Sciatic nerve (tissue), 2 donors: ENCODE measurements around the gene ATP6V0A1. TPM values are rescaled to one million over a fixed set of nuclear protein-coding genes. Genes with fewer than 3 reads are reported as not detected.
"Not testable (repeated sequence)": the region's sequence is repeated elsewhere in the genome, so short reads cannot be mapped to it uniquely, and the experiment has no call there.

Experiments used
- ATAC-seq: fragments of 200-7000 bp; cut with Tn5 transposase; one replicate; pipeline ENCODE4 v1.9.1; 2020; ENCODE audit warnings: mild to moderate bottlenecking, moderate library complexity
- DNase-seq: peaks from one replicate; pipeline ENCODE4 v3.0.0-alpha.2; 2020; ENCODE audit warnings: low spot score
- intact Hi-C: fragments of 100-400 bp; cut with DNase I; formaldehyde crosslinking; loops from one replicate; pipeline ENCODE4 v1.14.2; 2022
- total RNA-seq: library from RNA; stranded (reverse); fragmentation: NEBNext Ultra II Directional; extraction: Animal tissue kit (Norgen Biotek cat#: 25700); gene quantifications from one replicate; pipeline ENCODE4 v1.2.1, GENCODE V29; 2021
- donor health status: DM: no; HTN: no; CAD: no.
- donor health status: DM: no; HTN: no; CAD: no.

The ATP6V0A1 gene
- 115 TPM for total RNA-seq

DNA sequence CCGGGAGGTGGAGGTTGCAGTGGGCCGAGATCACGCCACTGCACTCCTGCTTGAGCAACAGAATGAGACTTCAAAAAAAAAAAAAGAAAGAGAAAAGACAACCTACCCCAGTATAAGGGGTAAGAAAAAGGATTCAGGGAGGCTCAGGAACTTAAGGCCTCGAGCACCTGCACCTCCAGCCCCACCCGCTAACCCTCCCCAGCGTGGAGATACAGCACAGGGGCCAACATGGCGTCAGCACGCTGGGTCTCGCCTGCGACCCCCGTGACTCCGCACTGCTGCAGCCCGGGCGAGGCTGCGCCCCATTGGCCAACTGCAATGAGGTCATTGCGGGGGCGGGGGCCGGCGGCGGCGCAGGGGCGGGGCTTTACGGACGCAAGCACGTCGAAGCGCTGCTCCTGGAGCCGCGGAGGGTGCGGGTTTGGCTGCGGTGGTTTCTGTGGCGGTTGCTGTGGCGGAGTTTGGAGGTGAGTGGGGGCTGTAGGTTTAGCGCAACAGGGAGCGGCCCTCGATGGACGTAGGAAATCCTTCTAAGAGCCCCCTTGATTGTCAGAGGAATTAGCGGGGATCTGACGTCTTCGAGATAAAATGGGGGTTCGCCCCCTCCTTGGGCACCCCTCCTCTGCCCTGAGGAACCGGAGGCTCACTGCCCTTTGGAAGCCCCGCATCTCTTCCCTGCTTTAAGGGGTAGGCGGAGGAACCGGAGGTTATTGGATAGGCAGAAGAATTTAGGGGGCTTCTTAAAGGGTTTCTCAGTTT is at the start of gene ATP6V0A1:
Gene ATP6V0A1 (plus strand): TSS at position 382 of the 759 bp plus-strand sequence. CDS start 2,017 bp downstream, outside the sequence.
- ATAC-seq = peak; percentile 97
- intact Hi-C loops = loop anchor here (5.0 kb wide), 1 partner anchor 36 kb away; the partner anchor contains the start of gene CAVIN1
- peak; percentile 98 for DNase-seq

DNA sequence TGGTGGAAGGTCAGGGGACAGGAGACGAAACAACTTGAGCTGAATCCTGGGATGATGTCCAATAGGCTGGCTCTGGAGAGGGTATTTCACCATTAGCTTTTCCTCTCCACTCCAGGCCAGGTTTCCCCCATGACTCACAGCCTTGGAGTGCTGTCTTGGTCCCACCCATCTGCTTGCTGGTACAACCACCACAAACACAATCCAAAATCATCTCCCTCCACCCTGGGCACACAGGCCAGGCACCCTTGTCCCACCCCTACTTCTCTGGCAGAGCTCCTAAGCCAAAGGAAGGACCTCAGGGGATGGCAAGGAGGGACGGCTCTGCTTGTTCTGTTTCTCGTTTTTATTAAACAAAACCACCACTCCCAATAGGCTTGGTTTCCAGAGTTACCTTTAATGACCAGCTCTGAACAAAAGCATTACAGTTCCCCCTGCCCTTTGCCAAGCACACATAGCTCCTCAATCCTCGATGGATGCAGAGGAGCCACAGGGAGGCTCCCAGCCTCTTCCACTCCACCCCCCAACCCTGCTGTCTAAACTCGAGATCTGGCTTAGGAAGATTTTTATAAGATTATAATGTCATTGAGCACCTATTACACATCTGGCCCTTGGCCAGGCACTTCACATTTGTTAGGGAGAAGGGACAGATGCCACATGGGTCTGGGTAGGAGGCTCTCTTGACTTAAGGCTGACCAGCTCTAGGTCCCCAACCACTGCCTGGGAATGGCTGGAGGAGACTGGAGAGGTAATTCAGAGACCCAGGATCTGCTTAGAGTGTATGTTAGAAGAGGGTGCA is 49.0 kb upstream of the ATP6V0A1 start:
- DNase-seq (peak; percentile 78), ATAC-seq (peak; percentile 74)
- intact Hi-C loops = loop anchor here (5.0 to 10.0 kb wide), 2 partner anchors 87 to 105 kb away; no protein-coding TSS in a partner anchor

DNA sequence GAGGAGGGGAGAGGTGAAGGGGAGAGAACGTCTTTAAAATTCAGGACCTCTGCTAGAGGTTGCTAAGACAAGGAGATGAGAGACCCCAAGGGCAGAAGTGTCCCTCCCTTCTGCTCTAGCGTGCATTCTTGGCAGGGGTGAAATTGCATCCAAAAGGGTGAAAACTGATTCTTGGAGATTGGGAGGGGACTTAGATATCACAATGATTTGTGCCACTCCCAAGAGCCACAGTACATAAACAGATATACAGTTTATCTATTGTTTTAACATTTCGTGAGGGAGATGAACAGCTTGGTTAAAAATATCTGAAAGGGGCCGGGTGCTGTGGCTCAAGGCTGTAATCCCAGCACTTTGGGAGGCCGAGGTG is 48.4 kb upstream of the ATP6V0A1 start:
- intact Hi-C loops = loop anchor here (10.0 kb wide), 1 partner anchor 104 kb away; no protein-coding TSS in a partner anchor
- DNase-seq (no peak), ATAC-seq (no peak)

DNA sequence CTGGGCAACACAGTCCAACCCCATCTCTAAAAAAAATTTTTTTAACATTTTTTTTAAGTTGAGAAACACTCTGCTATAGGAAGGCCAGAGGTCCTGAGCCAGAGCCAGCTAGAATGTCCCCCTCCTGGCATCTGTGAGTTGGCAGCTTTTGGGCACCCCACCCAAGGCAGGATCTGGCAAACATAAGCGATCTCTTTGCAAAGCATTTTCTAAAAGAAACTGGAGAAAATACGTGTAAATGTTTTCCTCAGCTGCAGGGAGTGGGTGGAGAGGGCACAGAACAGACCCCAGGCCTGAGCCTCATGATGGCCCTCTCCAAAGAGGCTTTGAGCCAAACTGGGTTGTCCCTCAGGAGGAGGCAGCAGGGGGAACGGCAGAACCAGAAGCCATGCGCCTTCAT is 47.3 kb upstream of the ATP6V0A1 start:
- intact Hi-C loops = loop anchor here (10.0 kb wide), 1 partner anchor 103 kb away; no protein-coding TSS in a partner anchor
- DNase-seq (no peak), ATAC-seq (no peak)

DNA sequence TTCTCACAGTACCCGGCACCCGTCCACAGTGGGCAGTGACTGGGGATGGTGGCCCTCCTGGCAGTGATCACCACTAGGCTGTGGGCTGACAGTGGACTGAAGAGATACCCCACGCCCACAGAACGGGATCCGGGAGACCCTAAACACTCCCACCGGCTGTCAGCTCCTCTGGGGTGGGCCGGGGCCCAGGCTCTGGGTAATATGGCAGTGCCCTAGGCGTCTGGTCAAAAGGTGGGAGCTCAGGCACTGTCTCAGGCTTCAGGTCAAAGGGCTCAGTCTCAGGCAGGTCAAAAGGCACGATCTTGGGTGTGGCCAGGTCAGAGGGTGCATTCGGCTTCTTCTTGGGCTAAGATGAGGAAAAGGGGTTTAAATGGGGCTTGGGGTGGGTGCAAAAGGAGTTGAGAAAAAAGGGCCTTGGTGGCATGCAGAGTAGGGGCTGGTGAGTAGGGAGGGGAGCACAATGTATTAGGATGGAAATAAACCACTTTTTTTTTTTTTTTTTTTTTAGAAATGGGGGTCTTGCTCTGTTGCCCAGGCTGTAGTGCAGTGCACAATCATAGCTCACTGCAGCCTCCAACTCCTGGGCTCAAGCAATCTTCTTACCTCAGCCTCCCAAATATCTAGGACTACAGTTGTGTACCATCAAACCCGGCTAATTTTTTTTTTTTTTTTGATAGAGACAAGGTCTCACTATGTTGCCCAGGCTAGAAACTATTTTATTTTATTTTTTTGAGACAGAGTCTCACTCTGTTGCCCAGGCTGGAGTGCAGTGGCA is 46.6 kb upstream of the ATP6V0A1 start:
- ATAC-seq = no peak
- intact Hi-C loops = loop anchor here (10.0 kb wide), 1 partner anchor 103 kb away; no protein-coding TSS in a partner anchor
- no peak for DNase-seq

DNA sequence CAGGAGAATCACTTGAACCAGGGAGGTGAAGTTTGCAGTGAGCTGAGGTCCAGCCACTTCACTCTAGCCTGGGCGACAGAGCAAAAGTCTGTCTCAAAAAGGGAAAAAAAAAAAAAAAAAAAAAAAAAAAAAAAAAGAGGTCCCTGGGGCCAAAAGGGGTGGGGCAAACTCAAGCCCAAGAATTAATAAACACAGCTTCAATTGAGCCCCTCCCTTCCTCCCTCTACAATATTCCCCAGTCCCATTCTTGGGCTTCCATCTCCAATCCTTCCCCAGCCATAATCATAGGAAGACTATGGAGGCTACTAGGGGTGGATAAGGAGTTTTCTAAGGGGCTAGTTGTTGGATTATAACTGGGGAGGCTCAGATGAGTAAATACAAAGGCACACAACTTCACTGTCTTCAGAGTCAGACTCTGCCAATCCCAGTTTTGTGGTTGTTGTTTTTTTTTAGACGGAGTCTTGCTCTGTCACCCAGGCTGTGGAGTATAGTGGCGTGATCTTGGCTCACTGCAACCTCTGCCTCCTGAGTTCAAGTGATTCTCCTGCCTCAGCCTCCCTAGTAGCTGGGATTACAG is 45.1 kb upstream of the ATP6V0A1 start:
- intact Hi-C loops = loop anchor here (10.0 kb wide), 1 partner anchor 101 kb away; no protein-coding TSS in a partner anchor
- no peak for ATAC-seq
- no peak for DNase-seq

DNA sequence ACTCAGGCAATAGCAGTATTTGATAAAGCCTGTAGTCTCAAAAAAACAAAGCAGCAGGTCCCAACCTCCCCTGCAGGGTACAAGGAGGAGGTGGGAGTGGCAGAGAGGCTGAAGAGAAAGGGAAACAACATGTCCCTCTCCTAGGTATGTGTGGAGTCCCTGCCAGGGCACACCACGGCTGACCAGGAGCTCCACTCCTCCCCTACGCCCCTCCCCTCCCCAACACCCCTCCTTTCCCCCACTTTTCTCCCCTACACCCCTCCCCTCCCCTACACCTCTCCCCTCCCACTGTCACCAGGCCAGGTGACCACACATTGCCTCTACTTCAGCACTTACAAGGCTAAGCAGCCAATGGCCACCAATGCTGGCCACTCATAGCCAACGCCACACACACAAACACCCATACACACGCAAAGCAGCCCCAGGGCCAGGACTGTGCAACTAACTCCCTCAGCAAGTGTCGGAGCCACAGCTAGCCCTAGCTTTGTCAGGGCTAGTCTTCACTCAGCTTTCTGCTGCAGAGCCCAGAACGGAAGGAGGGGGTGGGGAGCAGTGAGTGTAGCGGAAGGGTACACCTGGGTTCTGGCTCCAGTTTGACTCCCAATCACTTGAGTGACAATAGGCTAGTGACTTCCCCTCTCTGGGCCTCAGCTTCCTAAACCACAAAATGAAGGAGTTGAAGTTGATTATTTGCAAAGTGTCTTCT is 43.8 kb upstream of the ATP6V0A1 start:
- no peak for DNase-seq
- intact Hi-C loops = loop anchor here (10.0 kb wide), 1 partner anchor 100 kb away; no protein-coding TSS in a partner anchor
- ATAC-seq = no peak

DNA sequence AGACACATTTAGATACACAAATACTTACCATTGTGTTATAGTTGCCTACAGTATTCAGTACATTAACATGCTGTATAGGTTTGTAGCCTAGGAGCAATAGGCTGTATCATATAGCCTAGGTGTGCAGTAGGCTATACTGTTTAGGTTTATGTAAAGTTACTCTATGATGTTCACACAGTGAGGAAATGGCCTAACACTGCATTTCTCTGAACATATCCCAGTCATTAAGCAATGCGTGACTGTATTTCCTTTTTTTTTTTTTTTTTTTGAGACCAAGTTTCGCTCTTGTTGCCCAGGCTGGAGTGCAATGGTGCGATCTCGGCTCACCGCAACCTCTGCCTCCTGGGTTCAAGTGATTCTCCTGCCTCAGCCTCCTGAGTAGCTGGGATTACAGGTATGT is 40.7 kb upstream of the ATP6V0A1 start:
- not testable (repeated sequence) for ATAC-seq, DNase-seq
- intact Hi-C loops = loop anchor here (10.0 kb wide), 1 partner anchor 97 kb away; no protein-coding TSS in a partner anchor

DNA sequence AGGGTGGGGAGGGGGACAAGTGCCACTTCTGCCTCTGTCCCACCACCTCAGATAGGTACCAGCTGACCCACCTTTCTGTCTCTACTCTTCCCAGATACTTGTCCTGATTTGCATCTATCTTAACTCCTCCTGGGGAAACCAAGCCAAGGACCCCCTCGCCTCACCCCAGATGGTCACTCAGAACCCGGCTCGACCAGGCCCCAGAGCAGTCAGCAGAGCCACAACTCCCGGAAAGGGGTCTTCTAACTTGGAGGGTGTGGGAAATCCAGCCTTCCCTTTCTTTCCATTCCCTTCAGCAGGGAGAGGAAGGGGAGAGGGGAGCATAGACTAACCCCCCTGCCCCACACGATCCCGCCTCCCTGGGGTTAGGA is 37.6 kb upstream of the ATP6V0A1 start:
- intact Hi-C loops = loop anchor here (5.0 kb wide), 1 partner anchor 36 kb away; the partner anchor contains the start of gene ATP6V0A1
- no peak for DNase-seq
- no peak for ATAC-seq

DNA sequence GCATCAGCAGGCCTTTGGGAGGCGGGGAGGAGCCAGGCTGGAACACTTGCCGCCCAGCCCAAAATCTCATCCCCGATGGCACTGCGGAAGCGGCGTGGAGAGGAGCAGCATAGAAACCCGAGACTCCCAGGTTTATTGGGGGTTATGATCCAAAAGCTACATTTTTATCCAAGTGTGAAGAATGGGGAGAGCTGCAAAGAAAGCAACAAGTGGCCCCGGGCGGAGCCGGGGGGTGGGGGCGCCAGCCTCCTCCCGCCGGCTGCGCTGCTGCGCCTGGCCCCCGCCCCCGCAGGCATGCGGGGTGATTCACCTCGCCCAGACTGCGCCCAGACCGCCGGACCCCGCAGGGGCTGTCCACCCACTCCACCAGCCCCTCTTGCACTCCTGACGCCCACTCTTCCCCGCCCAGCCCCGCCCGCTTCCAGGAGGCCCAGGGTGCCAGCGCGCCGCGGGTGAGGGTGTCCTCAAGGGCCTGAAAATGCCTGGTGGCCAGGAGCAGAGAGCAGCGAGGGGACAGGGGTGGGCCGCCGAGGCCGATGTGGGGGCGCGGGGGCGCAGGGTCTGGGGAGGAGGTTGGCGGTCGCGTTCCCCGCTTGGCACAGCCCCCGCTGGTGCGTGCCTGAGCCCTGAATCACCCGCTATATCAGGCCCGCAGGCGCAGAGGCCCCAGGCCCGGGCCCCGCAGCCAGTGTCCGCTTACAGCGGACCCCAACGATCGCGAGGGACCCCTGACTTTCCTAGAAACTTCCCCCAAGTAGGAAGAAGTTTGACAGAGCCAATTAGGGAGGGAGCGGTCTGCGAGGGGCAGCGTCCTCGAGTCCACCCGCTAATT is 37.0 kb upstream of the ATP6V0A1 start:
- intact Hi-C loops = loop anchor here (5.0 kb wide), 1 partner anchor 36 kb away; the partner anchor contains the start of gene ATP6V0A1
- DNase-seq (peak; percentile 76), ATAC-seq (peak; percentile 25)

DNA sequence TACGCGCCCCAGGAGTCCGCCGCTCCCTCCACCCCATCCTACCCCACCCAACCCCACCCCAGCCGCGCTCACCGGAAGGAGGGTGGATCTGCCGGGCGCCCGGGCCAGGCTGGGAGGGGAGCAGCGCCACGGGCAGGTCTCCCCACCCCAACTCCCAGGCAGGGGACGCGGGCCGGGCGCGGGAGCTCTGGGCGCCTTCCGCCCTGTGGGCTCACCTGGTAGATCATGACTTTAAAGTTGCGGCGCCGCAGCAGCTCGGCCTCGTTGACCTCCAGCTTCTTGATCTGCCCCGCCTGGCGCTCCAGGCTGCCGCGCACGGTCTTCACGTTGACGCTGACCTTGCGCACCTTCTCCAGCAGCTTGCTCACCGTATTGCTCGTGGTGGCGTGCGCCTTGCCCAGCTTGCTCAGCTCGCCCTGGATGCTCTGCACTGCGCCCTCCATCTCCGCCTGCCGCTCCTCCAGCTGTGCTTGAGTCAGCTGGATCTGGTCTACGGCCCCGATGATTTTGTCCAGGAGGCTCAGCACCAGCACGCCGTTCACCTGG is 36.2 kb upstream of the ATP6V0A1 start:
- ATAC-seq (peak; percentile 66), DNase-seq (peak; percentile 68)
- intact Hi-C loops = loop anchor here (5.0 kb wide), 1 partner anchor 35 kb away; the partner anchor contains the start of gene ATP6V0A1

DNA sequence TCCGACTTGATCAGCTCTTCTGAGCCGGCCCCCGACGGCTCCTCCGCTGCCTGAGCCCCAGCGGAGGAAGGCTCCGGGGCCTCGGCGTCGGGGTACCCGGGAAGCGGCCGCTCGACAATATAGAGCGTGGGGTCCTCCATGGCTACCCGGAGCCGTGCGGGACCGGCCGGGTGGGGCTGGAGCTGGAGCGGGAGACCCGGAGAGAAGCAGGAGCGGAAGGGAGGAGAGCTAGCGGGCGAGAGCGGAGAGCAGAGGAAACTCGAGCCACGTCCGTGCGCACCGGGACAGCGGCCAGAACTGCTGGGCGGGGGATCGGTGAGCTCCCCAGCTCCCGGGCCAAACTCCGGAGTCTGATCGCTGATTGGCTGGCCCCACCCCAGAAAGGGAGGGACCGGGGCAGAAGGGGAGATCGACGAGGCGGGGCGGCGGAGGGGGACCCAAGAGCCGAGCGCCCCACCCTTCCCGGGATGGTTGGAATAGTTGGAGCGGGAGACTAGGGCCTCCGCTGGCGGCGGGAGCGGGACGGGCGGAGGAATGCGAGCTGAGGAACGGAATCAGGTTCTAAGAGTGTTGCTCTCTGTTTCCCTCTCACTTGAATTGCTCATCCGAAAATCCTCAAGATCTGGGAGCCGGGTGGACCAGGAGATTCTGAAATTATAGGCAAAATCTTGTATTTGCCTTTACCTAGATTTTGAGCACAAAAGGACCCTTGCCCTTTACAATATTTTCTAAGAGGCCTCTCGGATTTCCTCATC is 35.5 kb upstream of the ATP6V0A1 start, which contains the start of gene CAVIN1:
Gene CAVIN1 (minus strand): TSS at position 299 of the 755 bp plus-strand sequence. CDS start 159 bp downstream, at position 140.
- peak; percentile 100 for DNase-seq
- intact Hi-C loops = loop anchor here (5.0 kb wide), 1 partner anchor 34 kb away; the partner anchor contains the start of gene ATP6V0A1

DNA sequence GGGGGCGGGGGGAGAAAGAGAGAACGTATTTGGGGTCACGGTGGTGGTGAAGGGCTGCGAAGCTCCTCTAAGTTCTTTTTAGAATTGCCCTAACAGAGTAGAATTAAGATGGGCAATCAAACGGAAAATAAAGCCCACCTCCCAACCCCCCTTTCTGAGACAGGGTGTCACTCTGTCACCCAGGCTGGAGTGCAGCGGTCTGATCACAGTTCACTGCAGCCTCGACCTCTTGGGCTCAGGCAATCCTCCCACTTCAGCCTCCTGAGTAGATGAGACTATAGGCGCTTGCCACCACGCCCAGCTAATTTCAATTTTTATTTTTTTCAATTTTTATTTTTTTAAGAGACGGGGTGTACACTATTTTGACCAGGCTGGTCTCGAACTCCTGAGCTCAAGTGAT is 34.9 kb upstream of the ATP6V0A1 start:
- peak; percentile 55 for DNase-seq
- intact Hi-C loops = loop anchor here (5.0 kb wide), 1 partner anchor 34 kb away; the partner anchor contains the start of gene ATP6V0A1
- no peak for ATAC-seq

More for the DNA sequence above, 35.5 kb upstream of the ATP6V0A1 start, which contains the start of gene CAVIN1:
- ATAC-seq = peak; percentile 97

DNA sequence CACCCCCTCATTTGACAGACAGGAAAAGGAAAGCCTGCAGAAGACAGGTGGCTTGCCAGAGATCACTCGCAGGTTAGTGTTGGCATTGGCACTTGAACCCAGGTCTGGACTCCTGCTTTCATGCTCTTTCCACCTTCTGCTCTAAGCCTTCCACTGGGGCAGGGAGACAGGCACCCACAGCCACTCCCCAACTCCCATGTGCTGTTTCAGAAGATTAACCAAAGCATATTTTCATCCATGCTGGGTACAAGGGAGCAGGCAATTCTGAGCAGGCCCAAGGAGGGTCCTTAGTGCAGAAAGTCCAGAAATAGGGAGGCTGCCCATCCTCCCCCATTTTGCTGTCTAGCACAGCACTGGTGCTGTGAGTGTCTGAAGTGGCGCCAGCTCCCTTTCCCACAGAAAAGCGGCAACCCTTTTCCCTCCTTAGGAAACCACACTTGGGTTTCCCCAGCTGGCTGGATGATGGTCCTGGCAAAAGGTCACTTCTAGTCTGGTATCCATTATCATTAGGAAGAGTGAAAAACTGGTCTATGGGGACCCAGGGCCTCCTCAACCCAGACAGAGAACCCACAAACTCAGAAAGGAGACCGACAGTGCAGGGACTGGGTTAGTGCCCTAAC is 33.6 kb upstream of the ATP6V0A1 start:
- intact Hi-C loops = loop anchor here (5.0 kb wide), 1 partner anchor 32 kb away; the partner anchor contains the start of gene ATP6V0A1
- DNase-seq (peak; percentile 60), ATAC-seq (no peak)
